NCI-H1092 (cell line): ENCODE data around the gene NDUFA7.
"Not testable (repeated sequence)": the region's sequence is repeated elsewhere in the genome, so short reads cannot be mapped to it uniquely, and the experiment has no call there.

Experiments
- DNase-seq: peaks from one replicate; lab custom pipeline; 2025; lab: John Stamatoyannopoulos, UW

Gene NDUFA7

DNA sequence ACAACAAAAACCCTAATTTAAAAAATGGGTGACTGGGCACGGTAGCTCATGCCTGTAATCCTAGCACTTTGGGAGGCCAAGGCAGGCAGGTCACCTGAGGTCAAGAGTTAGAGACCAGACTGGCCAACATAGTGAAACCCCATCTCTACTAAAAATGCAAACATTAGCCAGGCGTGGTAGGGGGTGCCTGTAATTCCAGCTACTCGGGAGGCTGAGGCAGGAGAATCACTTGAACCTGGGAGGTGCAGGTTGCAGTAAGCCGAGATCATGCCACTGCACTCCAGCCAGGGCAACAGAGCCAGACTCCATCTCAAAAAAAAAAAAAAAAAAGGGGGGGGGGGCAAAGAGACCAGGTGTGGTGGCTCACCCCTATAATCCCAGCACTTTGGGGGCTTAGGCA lies 56.9 kb downstream of the NDUFA7 start:
- DNase-seq = not testable (repeated sequence)

- DNase-seq = no peak
Observed at GRCh38 chr19:8262431-8262830, 58.7 kb downstream of the NDUFA7 start.

DNA sequence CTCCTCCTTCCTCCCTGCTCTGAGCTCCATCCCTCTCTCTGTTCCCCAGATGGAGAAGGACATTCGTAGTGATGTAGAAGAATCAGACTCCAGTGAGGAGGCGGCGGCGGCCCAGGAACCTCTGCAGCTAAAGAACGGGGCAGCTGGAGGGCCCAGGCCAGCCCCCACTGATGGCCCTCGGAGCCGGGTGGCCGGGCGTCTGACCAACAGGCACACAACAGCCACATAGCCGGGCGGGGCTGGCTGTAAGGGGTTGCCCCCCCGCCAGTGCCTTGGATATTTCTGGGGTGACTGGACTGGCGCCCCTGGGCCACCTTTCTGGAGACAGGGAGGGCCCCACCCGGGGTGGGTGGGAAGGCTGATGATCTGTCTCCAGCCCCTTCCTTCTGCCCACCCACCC lies 59.3 kb downstream of the NDUFA7 start:
- DNase-seq = no peak

- no peak for DNase-seq
Observed at GRCh38 chr19:8261347-8261746, 59.8 kb downstream of the NDUFA7 start.
